H1 (cell line): ENCODE data around the gene MCRS1. TPM values are rescaled to one million over a fixed set of nuclear protein-coding genes. Genes with fewer than 3 reads are reported as not detected.

Experiments used
- CTCF ChIA-PET: fragments of 300-600 bp; sonication (Branson Sonifier 250); formaldehyde crosslinking; loops from one replicate; lab custom pipeline; 2021; ENCODE audit not compliant: partially characterized antibody; lab: Charles Lee
- POLR2A ChIA-PET: fragments of 300-600 bp; sonication (Branson Sonifier 250); formaldehyde crosslinking; loops from one replicate; lab custom pipeline; 2021; ENCODE audit warnings: inconsistent platforms; ENCODE audit not compliant: partially characterized antibody; lab: Charles Lee
- DNase-seq, 2 experiments: peaks; one replicate each; pipeline versions ENCODE4 v3.0.0 to v3.0.0-alpha.2; 2010 to 2022; ENCODE audit warnings: low spot score in 2 of 2, low read depth in 1 of 2, mixed read lengths in 1 of 2
- FAIRE-seq: peaks from 2 replicates; lab custom pipeline; 2011; peaks lifted over from hg19 to GRCh38; lab: Jason Lieb, UNC
- H2AFZ ChIP-seq: 2 replicates; pipeline ENCODE4 v1.8.1; 2012; ENCODE audit warnings: low read length, inconsistent platforms
- H2AK5ac ChIP-seq: 2 replicates; pipeline ENCODE4 v1.6.1; 2013; ENCODE audit warnings: low read depth, low read length
- H2BK120ac ChIP-seq: replicated peaks from 2 replicates; pipeline ENCODE3; 2013; ENCODE audit warnings: low read depth, low read length, inconsistent platforms
- H2BK12ac ChIP-seq: 2 replicates; pipeline ENCODE4 v1.6.1; 2013; ENCODE audit warnings: low read depth, low read length
- H2BK15ac ChIP-seq: 2 replicates; pipeline ENCODE4 v1.6.1; 2013; ENCODE audit warnings: low read length
- H2BK20ac ChIP-seq: 2 replicates; pipeline ENCODE4 v1.6.1; 2013; ENCODE audit warnings: low read length
- H2BK5ac ChIP-seq: 2 replicates; pipeline ENCODE4 v1.6.1; 2013; ENCODE audit warnings: low read depth, low read length
- H3K14ac ChIP-seq: 2 replicates; pipeline ENCODE4 v1.6.1; 2013; ENCODE audit warnings: inconsistent platforms; ENCODE audit not compliant: insufficient read length
- H3K18ac ChIP-seq: 2 replicates; pipeline ENCODE4 v1.6.1; 2013; ENCODE audit warnings: low read length; ENCODE audit errors: extremely low read depth
- H3K23ac ChIP-seq: 2 replicates; pipeline ENCODE4 v1.6.1; 2013; ENCODE audit warnings: inconsistent platforms; ENCODE audit not compliant: insufficient read length
- H3K23me2 ChIP-seq: 2 replicates; pipeline ENCODE4 v1.6.1; 2013; ENCODE audit warnings: low read depth, low read length
- H3K27ac ChIP-seq: 2 replicates; pipeline ENCODE4 v1.6.1; 2011; ENCODE audit warnings: low read depth, low read length, inconsistent platforms
- H3K27me3 ChIP-seq, 4 experiments: replicated peaks in 1 of 4; 1 replicate in 1 of 4; 2 replicates in 3 of 4; pipeline versions ENCODE4 v1.6.1 to v1.8.1; 2011 to 2013; ENCODE audit warnings: low read length in 3 of 4, mild to moderate bottlenecking in 3 of 4, inconsistent platforms in 2 of 4, mixed read lengths in 2 of 4, moderate library complexity in 1 of 4; ENCODE audit not compliant: control insufficient read depth in 3 of 4, insufficient read depth in 3 of 4; ENCODE audit errors: extremely low read depth in 1 of 4
- H3K36me3 ChIP-seq, 4 experiments: 2 replicates each; pipeline versions ENCODE4 v1.6.1 to v1.8.1; 2011 to 2013; ENCODE audit warnings: mild to moderate bottlenecking in 4 of 4, low read length in 3 of 4, moderate library complexity in 2 of 4, control low read depth in 1 of 4, inconsistent platforms in 1 of 4; ENCODE audit not compliant: insufficient read depth in 4 of 4, control insufficient read depth in 2 of 4
- H3K4ac ChIP-seq: replicated peaks from 2 replicates; pipeline ENCODE3; 2013; ENCODE audit warnings: low read length, low read depth, mixed read lengths, inconsistent platforms; ENCODE audit not compliant: insufficient read length
- H3K4me1 ChIP-seq, 4 experiments: replicated peaks in 1 of 4; 1 replicate in 1 of 4; 2 replicates in 3 of 4; pipeline versions ENCODE4 v1.6.1 to v1.8.1; 2011 to 2013; ENCODE audit warnings: low read length in 3 of 4, inconsistent platforms in 2 of 4, mixed read lengths in 1 of 4; ENCODE audit not compliant: insufficient read depth in 4 of 4, control insufficient read depth in 3 of 4
- H3K4me2 ChIP-seq, 2 experiments: 2 replicates each; pipeline versions ENCODE4 v1.6.1 to v1.8.1; 2011 to 2013; ENCODE audit warnings: low read depth in 2 of 2, low read length in 2 of 2, control low read depth in 1 of 2, inconsistent platforms in 1 of 2, mild to moderate bottlenecking in 1 of 2; ENCODE audit not compliant: insufficient read depth in 1 of 2
- H3K4me3 ChIP-seq, 4 experiments: fragments of 200-600, 300-600 bp in 1 of 4; sonication (generic), shearing (Covaris generic), sonication (Bioruptor Twin) in 1 of 4; 2 replicates each; pipeline versions ENCODE4 v1.5.1 to v1.8.1; 2011 to 2016; ENCODE audit warnings: low read length in 4 of 4, low read depth in 3 of 4, control low read depth in 2 of 4, inconsistent platforms in 2 of 4, mild to moderate bottlenecking in 2 of 4, mixed read lengths in 1 of 4, moderate library complexity in 1 of 4; ENCODE audit not compliant: insufficient read depth in 2 of 4; ENCODE audit errors: extremely low read depth in 1 of 4
- H3K56ac ChIP-seq: replicated peaks from 2 replicates; pipeline ENCODE3; 2013; ENCODE audit warnings: low read depth, mild to moderate bottlenecking, mixed read lengths, low read length, inconsistent platforms; ENCODE audit not compliant: insufficient read length
- H3K79me1 ChIP-seq: 2 replicates; pipeline ENCODE4 v1.6.1; 2013; ENCODE audit warnings: low read depth, low read length, control low read depth
- H3K79me2 ChIP-seq, 2 experiments: 2 replicates each; pipeline versions ENCODE4 v1.6.1 to v1.8.1; 2012 to 2013; ENCODE audit warnings: low read length in 2 of 2, mild to moderate bottlenecking in 2 of 2, inconsistent platforms in 1 of 2; ENCODE audit not compliant: insufficient read depth in 2 of 2, control insufficient read depth in 1 of 2
- H3K9ac ChIP-seq, 4 experiments: replicated peaks in 1 of 4; 1 replicate in 1 of 4; 2 replicates in 3 of 4; pipeline versions ENCODE4 v1.6.1 to v1.8.1; 2011 to 2013; ENCODE audit warnings: low read depth in 3 of 4, low read length in 3 of 4, control low read depth in 2 of 4, mild to moderate bottlenecking in 2 of 4, moderate library complexity in 2 of 4, inconsistent platforms in 1 of 4; ENCODE audit errors: extremely low read depth in 1 of 4
- H3K9me3 ChIP-seq, 2 experiments: 2 replicates each; pipeline versions ENCODE4 v1.6.1 to v1.8.1; 2012 to 2013; ENCODE audit warnings: mild to moderate bottlenecking in 2 of 2, moderate library complexity in 2 of 2, control low read depth in 1 of 2, inconsistent platforms in 1 of 2, low read depth in 1 of 2, low read length in 1 of 2, mixed read lengths in 1 of 2; ENCODE audit not compliant: insufficient read depth in 2 of 2
- H4K20me1 ChIP-seq, 2 experiments: replicated peaks in 1 of 2; 2 replicates each; pipeline versions ENCODE3 to v1.8.1; 2011 to 2013; ENCODE audit warnings: inconsistent platforms in 2 of 2, low read length in 2 of 2, mild to moderate bottlenecking in 1 of 2; ENCODE audit not compliant: insufficient read depth in 2 of 2, control insufficient read depth in 1 of 2
- H4K5ac ChIP-seq: 2 replicates; pipeline ENCODE4 v1.6.1; 2013; ENCODE audit warnings: low read length, low read depth, mixed read lengths, inconsistent platforms; ENCODE audit not compliant: insufficient read length
- H4K8ac ChIP-seq: 2 replicates; pipeline ENCODE4 v1.8.0; 2013; ENCODE audit warnings: mild to moderate bottlenecking, moderate library complexity, low read length, inconsistent platforms; ENCODE audit not compliant: insufficient read depth; ENCODE audit errors: extremely low read depth
- H4K91ac ChIP-seq: replicated peaks from 2 replicates; pipeline ENCODE3; 2013; ENCODE audit warnings: low read length, mixed read lengths, inconsistent platforms; ENCODE audit not compliant: insufficient read length
- ASH2L ChIP-seq: fragments of 200-600, 300-600 bp; sonication (generic); IDR thresholded peaks from one replicate; pipeline ENCODE4 v1.7.1; 2017; ENCODE audit warnings: low read length
- BACH1 ChIP-seq: IDR thresholded peaks from 2 replicates; pipeline ENCODE4 v1.6.1; 2012; ENCODE audit warnings: low read length, improper control_type of control experiment
- BRCA1 ChIP-seq: IDR thresholded peaks from 2 replicates; pipeline ENCODE4 v1.6.1; 2012; ENCODE audit warnings: low read depth, low read length, improper control_type of control experiment
- CHD1 ChIP-seq: IDR thresholded peaks from 2 replicates; pipeline ENCODE4 v1.6.1; 2012; ENCODE audit warnings: low read depth, low read length, improper control_type of control experiment
- EP300 ChIP-seq, 2 experiments: IDR thresholded peaks; 1 replicate in 1 of 2; 2 replicates in 1 of 2; pipeline ENCODE4 v1.6.1; 2011 to 2012; ENCODE audit warnings: low read depth in 2 of 2, low read length in 2 of 2, mild to moderate bottlenecking in 2 of 2, borderline replicate concordance in 1 of 2, inconsistent platforms in 1 of 2, moderate library complexity in 1 of 2
- JUN ChIP-seq: IDR thresholded peaks from 2 replicates; pipeline ENCODE4 v1.6.1; 2011; ENCODE audit warnings: low read depth, mild to moderate bottlenecking, improper control_type of control experiment, low read length
- NRF1 ChIP-seq: IDR thresholded peaks from 2 replicates; pipeline ENCODE4 v1.6.1; 2011; ENCODE audit warnings: mild to moderate bottlenecking, low read depth, low read length, improper control_type of control experiment
- POLR2A ChIP-seq, 2 experiments: IDR thresholded peaks; 1 replicate in 1 of 2; 2 replicates in 1 of 2; pipeline ENCODE4 v1.6.1; 2011; ENCODE audit warnings: low read depth in 2 of 2, low read length in 2 of 2, mild to moderate bottlenecking in 2 of 2; ENCODE audit errors: control extremely low read depth in 1 of 2
- SAP30 ChIP-seq: fragments of 300-600 bp; sonication (generic); IDR thresholded peaks from 2 replicates; pipeline ENCODE4 v1.7.1; 2012; ENCODE audit warnings: low read length, moderate library complexity, mild to moderate bottlenecking, inconsistent platforms; ENCODE audit not compliant: insufficient read depth, insufficient replicate concordance
- SIRT6 ChIP-seq: IDR thresholded peaks from one replicate; pipeline ENCODE4 v1.7.1; 2012; ENCODE audit warnings: low read length, inconsistent platforms
- SP2 ChIP-seq: IDR thresholded peaks from 2 replicates; pipeline ENCODE4 v1.6.1; 2012; ENCODE audit warnings: mild to moderate bottlenecking, low read length, inconsistent platforms
- SRF ChIP-seq: IDR thresholded peaks from 2 replicates; pipeline ENCODE4 v1.6.1; 2011; ENCODE audit warnings: mild to moderate bottlenecking, low read depth, low read length, moderate library complexity
- TAF7 ChIP-seq: optimal IDR thresholded peaks from 2 replicates; pipeline ENCODE3; 2011; ENCODE audit warnings: low read depth, mild to moderate bottlenecking, inconsistent platforms, low read length, moderate library complexity, borderline replicate concordance
- TBP ChIP-seq: IDR thresholded peaks from 2 replicates; pipeline ENCODE4 v1.6.1; 2011; ENCODE audit warnings: low read depth, low read length, improper control_type of control experiment
- ZNF274 ChIP-seq: IDR thresholded peaks from 2 replicates; pipeline ENCODE4 v1.7.0; 2012; ENCODE audit warnings: low read length, borderline replicate concordance; ENCODE audit errors: extremely low read depth
- WGBS, 2 experiments: shearing (Covaris generic) in 1 of 2; methylation state at CpG; one replicate each; pipeline versions ENCODE4 v1.1.6 to v1.1.7; 2013 to 2015; ENCODE audit warnings: low lambda C conversion rate in 2 of 2, mixed read lengths in 2 of 2, inconsistent platforms in 1 of 2, low coverage in 1 of 2, missing lambda C conversion rate in 1 of 2; ENCODE audit not compliant: insufficient replicate concordance in 2 of 2, insufficient coverage in 1 of 2, insufficient read length in 1 of 2; ENCODE audit errors: extremely low coverage in 1 of 2, missing lambda C conversion rate in 1 of 2; 5-methylcytosine and 5-hydroxymethylcytosine counted together
- polyA plus RNA-seq, 7 experiments: library from polyadenylated mRNA; depleted of rRNA in 3 of 7; stranded (reverse) in 5 of 7; unstranded in 2 of 7; fragments of >200 nt in 5 of 7; fragments of 200-250 nt in 2 of 7; gene quantifications; 1 replicate in 5 of 7; 2 replicates in 1 of 7; 4 replicates in 1 of 7; pipeline versions ENCODE4 v1.2.1 to v1.2.3, GENCODE V29; 2011 to 2013; ENCODE audit warnings: missing spikeins in 2 of 7, mixed read lengths in 2 of 7
- total RNA-seq: library from RNA; stranded (reverse); fragmentation: NEBNext Ultra II Directional; extraction: Animal tissue kit (Norgen Biotek cat#: 25700); gene quantifications from 2 replicates; pipeline ENCODE4 v1.2.1, GENCODE V29; 2021

The MCRS1 gene
- total and polyA plus RNA-seq, 2 of the 8 experiments (the other 6 are each of a cell fraction or from before 2014, with no cell fraction given): 90.3 to 139 TPM

- Histone ChIP-seq H3K4ac (no peak overlapping the region), H3K18ac (no peak overlapping the region), H4K91ac (no peak overlapping the region), H3K79me1 (no peaks in the 10 kb centered on the region), H3K4me2 (no peak overlapping the region), H2BK120ac (no peak overlapping the region), H3K27me3 (peaks cover 23 to 33% (median 29%) of the 10 kb centered on the region in 4 experiments), H4K5ac (no peak overlapping the region), H3K9me3 (no peaks in the 10 kb centered on the region), H2AFZ (no peak overlapping the region), H3K9ac (no peak overlapping the region), H3K79me2 (no peaks in the 10 kb centered on the region), H3K56ac (no peak overlapping the region), H3K23me2 (peaks cover 9% of the 10 kb centered on the region; the same call in 1 of the 2 replicates), H2BK15ac (no peak overlapping the region), H3K4me3 (no peak overlapping the region), H2BK5ac (no peak overlapping the region), H4K20me1 (peaks cover 2 to 5% of the 10 kb centered on the region in 2 experiments), H3K23ac (no peak overlapping the region), H4K8ac (no peak overlapping the region), H3K27ac (no peak overlapping the region), H3K4me1 (peaks cover 0 to 8% (median 6%) of the 10 kb centered on the region in 4 experiments; a peak in 4 of 7 replicates), H3K36me3 (no peaks in the 10 kb centered on the region), H2AK5ac (no peak overlapping the region), H2BK12ac (no peak overlapping the region), H3K14ac (no peak overlapping the region), H2BK20ac (no peak overlapping the region)
- ChIA-PET POLR2A (interaction anchor here (0.7 kb wide), 1 partner anchor 244 kb away, joined by 3 read pairs; no protein-coding TSS in a partner anchor), CTCF (interaction anchor here (0.6 to 2.8 kb wide), 9 partner anchors 20 to 191 kb away, joined by 3 to 9 read pairs (median 4); partner anchors contain the start of gene SPATS2)
- FAIRE-seq (no peak), DNase-seq (no peak)
- 86% methylated on average over 10 of the region's 10 CpGs; no CpG with 5 or more reads in 1 of the 2 experiments for WGBS, 2 experiments
- no peak for TF ChIP-seq CHD1
- no peak for TF ChIP-seq ZNF274
- TF ChIP-seq SAP30: no peak
- TF ChIP-seq JUN: no peak
- TF ChIP-seq EP300 (IDR thresholded peaks at IDR 0.05; ENCODE audit: borderline replicate concordance in 1 of 2, low read depth in 2 of 2, low read length in 2 of 2): no peak
- no peak for TF ChIP-seq TBP
- TF ChIP-seq BRCA1: no peak
- no peak for TF ChIP-seq ASH2L
- no peak for TF ChIP-seq NRF1
- no peak for TF ChIP-seq BACH1
- TF ChIP-seq SIRT6: no peak
- TF ChIP-seq TAF7: no peak
- TF ChIP-seq POLR2A (IDR thresholded peaks at IDR 0.05; ENCODE audit: control extremely low read depth in 1 of 2, low read depth in 2 of 2, low read length in 2 of 2): no peak
- no peak for TF ChIP-seq SP2
- no peak for TF ChIP-seq SRF
These were observed 34.6 kb downstream of the MCRS1 start for GRCh38 chr12:49533331-49533730.
